Measurements from ENCODE around the gene PCGF6.

The PCGF6 gene

DNA sequence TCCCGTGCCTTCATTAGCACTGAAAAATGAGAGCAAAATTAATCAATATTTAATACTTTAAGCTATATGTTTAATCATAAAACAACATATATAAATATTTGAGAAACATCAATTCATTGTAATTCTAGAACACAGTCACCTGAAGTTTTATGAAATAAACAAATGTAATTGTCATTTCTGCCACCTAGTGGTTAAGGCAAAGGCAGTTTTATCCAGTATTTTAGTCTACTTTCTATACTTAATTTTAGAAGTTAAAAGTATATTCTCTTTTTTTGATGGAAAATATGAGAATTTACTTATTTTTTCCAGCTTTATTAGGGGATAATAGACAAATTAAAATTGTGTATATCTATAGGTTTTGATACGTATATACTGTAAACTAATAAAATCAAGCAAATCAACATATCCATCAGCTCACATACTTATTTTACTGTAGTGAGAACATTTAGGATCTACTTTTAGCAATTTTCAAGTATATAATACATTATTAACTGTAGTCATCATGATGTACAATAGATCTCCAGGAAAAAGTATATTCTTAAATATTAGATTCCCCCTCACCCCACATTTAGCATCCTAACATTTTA is 16.9 kb downstream of the PCGF6 start:
- no CpG with 5 or more reads among the region's 2 CpGs for WGBS (ENCODE audit: insufficient coverage, insufficient read length)
- no peaks in the 10 kb centered on the region for H3K4me1 ChIP-seq (ENCODE audit: control insufficient read depth, insufficient read depth, low read length)
- peaks cover 5% of the 10 kb centered on the region; the same call in 1 of the 2 replicates for H3K36me3 ChIP-seq (ENCODE audit: control insufficient read depth, insufficient read depth, low read length)
- no peaks in the 10 kb centered on the region for H3K9me3 ChIP-seq (ENCODE audit: control insufficient read depth, insufficient read depth, low read length)
- H3K27ac ChIP-seq (ENCODE audit: low read length), result no peak overlapping the region
- no peak for DNase-seq (ENCODE audit: low read depth, low spot score)
- H3K4me3 ChIP-seq (ENCODE audit: low read length), result no peak overlapping the region
- H3K27me3 ChIP-seq (ENCODE audit: control insufficient read depth, insufficient read depth, low read length), result no peaks in the 10 kb centered on the region

DNA sequence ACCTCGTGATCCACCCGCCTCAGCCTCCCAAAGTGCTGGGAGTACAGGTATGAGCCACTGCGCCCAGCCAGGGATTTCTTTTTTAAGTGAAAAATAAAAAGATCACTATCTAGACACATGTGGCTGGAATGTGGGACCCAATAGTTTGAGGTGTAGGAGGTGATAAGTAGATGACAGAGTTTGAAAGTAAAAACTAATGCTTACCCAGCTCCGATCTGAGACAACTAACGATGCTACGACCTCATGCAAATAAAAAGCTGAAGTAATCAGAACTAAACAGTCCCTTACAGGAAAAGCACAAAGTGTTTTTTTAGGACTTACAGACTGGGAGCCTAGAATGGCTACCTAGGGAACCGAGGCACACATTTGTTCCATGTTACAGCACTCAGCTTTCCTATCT is 23.0 kb downstream of the PCGF6 start:
- WGBS (ENCODE audit: insufficient coverage, insufficient read length), result no CpG with 5 or more reads among the region's 7 CpGs
- Histone ChIP-seq H3K4me3 (ENCODE audit: low read length) (no peak overlapping the region), H3K4me1 (ENCODE audit: control insufficient read depth, insufficient read depth, low read length) (no peaks in the 10 kb centered on the region), H3K27me3 (ENCODE audit: control insufficient read depth, insufficient read depth, low read length) (no peaks in the 10 kb centered on the region), H3K9me3 (ENCODE audit: control insufficient read depth, insufficient read depth, low read length) (no peaks in the 10 kb centered on the region), H3K36me3 (ENCODE audit: control insufficient read depth, insufficient read depth, low read length) (peaks cover 3% of the 10 kb centered on the region; the same call in 1 of the 2 replicates), H3K27ac (ENCODE audit: low read length) (no peak overlapping the region)
- DNase-seq (ENCODE audit: low read depth, low spot score), result no peak

DNA sequence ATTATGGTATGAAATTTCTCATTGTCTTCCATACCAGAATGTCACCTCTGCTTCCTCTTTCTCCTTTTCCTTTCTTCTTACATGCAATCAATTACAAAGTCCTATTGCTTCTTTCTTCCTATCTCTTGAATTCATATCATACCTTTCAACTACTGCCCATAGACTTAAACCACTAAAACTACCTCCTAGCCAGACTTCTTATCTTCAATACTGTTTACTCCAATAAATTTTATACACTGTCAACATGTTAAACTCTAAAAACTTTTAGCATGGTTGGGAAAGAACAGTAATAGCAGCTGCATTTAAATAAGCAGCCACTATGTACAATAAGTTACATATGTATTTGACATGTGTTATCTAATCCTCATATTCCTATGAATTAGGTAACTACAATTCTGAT is 34.9 kb downstream of the PCGF6 start:
- Histone ChIP-seq H3K27me3 (ENCODE audit: control insufficient read depth, insufficient read depth, low read length) (no peaks in the 10 kb centered on the region), H3K36me3 (ENCODE audit: control insufficient read depth, insufficient read depth, low read length) (peaks cover 2% of the 10 kb centered on the region; the same call in 1 of the 2 replicates), H3K4me1 (ENCODE audit: control insufficient read depth, insufficient read depth, low read length) (no peaks in the 10 kb centered on the region), H3K4me3 (ENCODE audit: low read length) (no peak overlapping the region), H3K27ac (ENCODE audit: low read length) (no peak overlapping the region), H3K9me3 (ENCODE audit: control insufficient read depth, insufficient read depth, low read length) (no peaks in the 10 kb centered on the region)
- DNase-seq (ENCODE audit: low read depth, low spot score), result no peak

GRCh38 chr10:103310197-103310596 is 40.7 kb downstream of the PCGF6 start:
- Histone ChIP-seq H3K36me3 (ENCODE audit: control insufficient read depth, insufficient read depth, low read length) (peaks cover 2% of the 10 kb centered on the region; the same call in 1 of the 2 replicates), H3K27me3 (ENCODE audit: control insufficient read depth, insufficient read depth, low read length) (no peaks in the 10 kb centered on the region), H3K4me1 (ENCODE audit: control insufficient read depth, insufficient read depth, low read length) (no peaks in the 10 kb centered on the region), H3K9me3 (ENCODE audit: control insufficient read depth, insufficient read depth, low read length) (no peaks in the 10 kb centered on the region), H3K4me3 (ENCODE audit: low read length) (no peak overlapping the region), H3K27ac (ENCODE audit: low read length) (no peak overlapping the region)
- no CpG with 5 or more reads among the region's 1 CpG for WGBS (ENCODE audit: insufficient coverage, insufficient read length)
- DNase-seq (ENCODE audit: low read depth, low spot score), result no peak

DNA sequence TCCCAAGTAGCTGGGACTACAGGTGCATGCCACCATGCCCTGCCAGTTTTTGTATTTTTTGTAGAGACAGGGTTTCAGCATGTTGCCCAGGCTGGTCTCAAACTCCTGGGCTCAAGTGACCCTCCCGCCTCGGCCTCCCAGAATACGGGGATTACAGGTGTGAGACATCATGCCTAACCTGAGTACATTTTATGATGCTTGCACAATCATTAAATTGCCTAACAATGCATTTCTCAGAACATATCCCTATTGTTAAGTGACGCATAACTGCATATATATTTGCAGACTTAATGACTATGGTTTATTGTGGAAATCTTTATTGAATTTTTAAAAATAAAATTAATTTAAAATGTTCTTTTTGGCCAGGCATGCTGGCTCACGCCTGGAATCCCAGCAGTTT is 43.3 kb downstream of the PCGF6 start:
- no peaks in the 10 kb centered on the region; the same call in 1 of the 2 replicates for H3K36me3 ChIP-seq (ENCODE audit: control insufficient read depth, insufficient read depth, low read length)
- WGBS (ENCODE audit: insufficient coverage, insufficient read length), result no CpG with 5 or more reads among the region's 5 CpGs
- DNase-seq (ENCODE audit: low read depth, low spot score), result no peak

DNA sequence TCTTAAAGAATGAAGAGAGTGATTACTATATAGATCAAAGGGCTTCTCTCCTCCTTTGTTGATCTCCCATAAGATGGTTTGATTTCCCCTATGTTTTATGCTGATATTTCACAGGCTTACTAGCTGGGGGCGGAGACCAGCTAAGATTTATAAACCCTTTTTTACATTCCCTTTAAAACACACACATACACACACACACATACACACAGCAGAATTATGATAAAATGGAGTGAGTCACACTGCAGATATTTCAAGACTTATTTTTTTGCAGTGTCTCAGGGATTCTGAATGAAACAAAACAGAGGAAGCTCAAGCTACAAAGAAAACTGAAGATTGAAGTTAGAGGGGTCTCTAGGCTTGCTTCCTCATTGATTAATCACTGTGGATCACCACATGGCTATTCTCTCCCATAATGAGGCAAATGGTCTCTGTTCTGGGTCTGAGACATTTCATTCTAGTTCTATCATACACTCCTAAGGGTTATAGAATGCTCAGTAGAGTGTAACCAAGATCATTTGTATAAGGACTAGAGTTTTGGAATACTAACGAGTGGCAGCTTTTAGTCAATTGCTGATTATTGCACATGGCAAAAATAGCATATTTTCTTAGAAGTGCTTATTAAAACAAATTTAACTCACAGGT is 55.4 kb downstream of the PCGF6 start:
- Histone ChIP-seq H3K9me3 (ENCODE audit: control insufficient read depth, insufficient read depth, low read length) (no peaks in the 10 kb centered on the region), H3K4me3 (ENCODE audit: low read length) (no peak overlapping the region), H3K36me3 (ENCODE audit: control insufficient read depth, insufficient read depth, low read length) (no peaks in the 10 kb centered on the region), H3K27ac (ENCODE audit: low read length) (no peak overlapping the region), H3K4me1 (ENCODE audit: control insufficient read depth, insufficient read depth, low read length) (no peaks in the 10 kb centered on the region), H3K27me3 (ENCODE audit: control insufficient read depth, insufficient read depth, low read length) (no peaks in the 10 kb centered on the region)
- no peak for DNase-seq (ENCODE audit: low read depth, low spot score)
- no CpG with 5 or more reads among the region's 2 CpGs for WGBS (ENCODE audit: insufficient coverage, insufficient read length)

More for the DNA sequence above, 43.3 kb downstream of the PCGF6 start:
- Histone ChIP-seq H3K4me1 (ENCODE audit: control insufficient read depth, insufficient read depth, low read length) (no peaks in the 10 kb centered on the region), H3K27me3 (ENCODE audit: control insufficient read depth, insufficient read depth, low read length) (no peaks in the 10 kb centered on the region), H3K9me3 (ENCODE audit: control insufficient read depth, insufficient read depth, low read length) (no peaks in the 10 kb centered on the region), H3K27ac (ENCODE audit: low read length) (no peak overlapping the region), H3K4me3 (ENCODE audit: low read length) (no peak overlapping the region)

- Histone ChIP-seq H3K4me3 (ENCODE audit: low read length) (no peak overlapping the region), H3K27ac (ENCODE audit: low read length) (no peak overlapping the region), H3K9me3 (ENCODE audit: control insufficient read depth, insufficient read depth, low read length) (no peaks in the 10 kb centered on the region), H3K36me3 (ENCODE audit: control insufficient read depth, insufficient read depth, low read length) (no peaks in the 10 kb centered on the region), H3K27me3 (ENCODE audit: control insufficient read depth, insufficient read depth, low read length) (no peaks in the 10 kb centered on the region), H3K4me1 (ENCODE audit: control insufficient read depth, insufficient read depth, low read length) (no peaks in the 10 kb centered on the region)
- no CpG with 5 or more reads among the region's 4 CpGs for WGBS (ENCODE audit: insufficient coverage, insufficient read length)
- DNase-seq (ENCODE audit: low read depth, low spot score), result no peak
Measured at GRCh38 chr10:103291588-103291987, 59.4 kb downstream of the PCGF6 start.

GRCh38 chr10:103287992-103288391 is 62.9 kb downstream of the PCGF6 start:
- H3K27ac ChIP-seq (ENCODE audit: low read length), result no peak overlapping the region
- no peak overlapping the region for H3K4me3 ChIP-seq (ENCODE audit: low read length)
- no peaks in the 10 kb centered on the region for H3K4me1 ChIP-seq (ENCODE audit: control insufficient read depth, insufficient read depth, low read length)
- H3K36me3 ChIP-seq (ENCODE audit: control insufficient read depth, insufficient read depth, low read length), result no peaks in the 10 kb centered on the region
- WGBS (ENCODE audit: insufficient coverage, insufficient read length), result no CpG with 5 or more reads among the region's 5 CpGs
- no peak for DNase-seq (ENCODE audit: low read depth, low spot score)
- no peaks in the 10 kb centered on the region for H3K27me3 ChIP-seq (ENCODE audit: control insufficient read depth, insufficient read depth, low read length)
- H3K9me3 ChIP-seq (ENCODE audit: control insufficient read depth, insufficient read depth, low read length), result no peaks in the 10 kb centered on the region

GRCh38 chr10:103284170-103284569 is 66.8 kb downstream of the PCGF6 start:
- H3K27ac ChIP-seq (ENCODE audit: low read length), result no peak overlapping the region
- peaks cover 2% of the 10 kb centered on the region; the same call in 1 of the 2 replicates for H3K4me1 ChIP-seq (ENCODE audit: control insufficient read depth, insufficient read depth, low read length)
- no peak overlapping the region for H3K4me3 ChIP-seq (ENCODE audit: low read length)
- no peak for DNase-seq (ENCODE audit: low read depth, low spot score)
- no peaks in the 10 kb centered on the region for H3K36me3 ChIP-seq (ENCODE audit: control insufficient read depth, insufficient read depth, low read length)
- no peaks in the 10 kb centered on the region for H3K27me3 ChIP-seq (ENCODE audit: control insufficient read depth, insufficient read depth, low read length)
- no CpG with 5 or more reads among the region's 11 CpGs for WGBS (ENCODE audit: insufficient coverage, insufficient read length)
- no peaks in the 10 kb centered on the region for H3K9me3 ChIP-seq (ENCODE audit: control insufficient read depth, insufficient read depth, low read length)

DNA sequence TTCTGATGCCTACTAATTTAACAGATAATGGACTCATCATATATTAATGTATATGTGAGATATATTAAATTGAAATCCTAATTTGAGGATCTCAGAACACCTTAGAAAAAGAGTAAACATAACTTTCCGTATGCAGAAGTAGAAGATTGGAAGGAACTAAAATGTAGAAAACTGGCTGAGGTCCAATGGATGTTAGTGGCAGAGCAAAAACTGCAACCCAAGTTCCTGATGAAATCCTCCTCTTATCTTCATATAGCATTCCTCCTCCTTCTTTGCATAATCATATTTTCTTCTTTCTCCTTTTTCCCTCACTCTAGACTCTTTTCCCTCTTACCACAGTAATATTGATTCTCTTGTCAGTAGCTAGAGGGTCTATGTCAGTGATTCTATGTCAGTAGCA is 68.0 kb downstream of the PCGF6 start:
- peaks cover 2% of the 10 kb centered on the region; the same call in 1 of the 2 replicates for H3K4me1 ChIP-seq (ENCODE audit: control insufficient read depth, insufficient read depth, low read length)
- H3K27me3 ChIP-seq (ENCODE audit: control insufficient read depth, insufficient read depth, low read length), result peaks cover 7% of the 10 kb centered on the region; the same call in 1 of the 2 replicates
- H3K36me3 ChIP-seq (ENCODE audit: control insufficient read depth, insufficient read depth, low read length), result no peaks in the 10 kb centered on the region
- DNase-seq (ENCODE audit: low read depth, low spot score), result no peak
- no peak overlapping the region for H3K27ac ChIP-seq (ENCODE audit: low read length)
- no peaks in the 10 kb centered on the region for H3K9me3 ChIP-seq (ENCODE audit: control insufficient read depth, insufficient read depth, low read length)
- H3K4me3 ChIP-seq (ENCODE audit: low read length), result no peak overlapping the region
- no CpG with 5 or more reads among the region's 1 CpG for WGBS (ENCODE audit: insufficient coverage, insufficient read length)

DNA sequence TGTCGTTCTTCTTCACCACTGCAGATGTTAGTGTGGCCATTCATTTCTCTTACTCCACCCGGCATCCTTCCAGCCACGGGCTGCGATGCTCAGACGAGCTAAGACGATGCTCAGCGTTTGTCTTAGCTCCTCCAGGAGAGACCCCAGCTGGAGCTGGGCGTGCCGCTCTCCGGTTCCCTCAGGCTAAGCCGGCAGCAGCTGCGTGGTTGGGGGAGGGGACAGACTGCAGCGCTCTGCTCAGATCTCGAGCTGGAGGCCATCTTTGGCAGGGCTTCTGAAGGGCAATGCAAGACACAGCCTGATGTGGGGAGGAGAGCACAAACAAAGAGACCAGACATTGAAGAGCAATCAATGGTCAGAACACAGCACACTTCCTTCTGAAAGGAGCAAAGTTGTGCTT is 69.2 kb downstream of the PCGF6 start:
- H3K27ac ChIP-seq (ENCODE audit: low read length), result no peak overlapping the region
- no peak overlapping the region for H3K4me3 ChIP-seq (ENCODE audit: low read length)
- H3K27me3 ChIP-seq (ENCODE audit: control insufficient read depth, insufficient read depth, low read length), result peaks cover 14% of the 10 kb centered on the region; the same call in 1 of the 2 replicates
- H3K9me3 ChIP-seq (ENCODE audit: control insufficient read depth, insufficient read depth, low read length), result no peaks in the 10 kb centered on the region
- no peaks in the 10 kb centered on the region for H3K36me3 ChIP-seq (ENCODE audit: control insufficient read depth, insufficient read depth, low read length)
- DNase-seq (ENCODE audit: low read depth, low spot score), result peak; percentile 81
- peaks cover 5% of the 10 kb centered on the region for H3K4me1 ChIP-seq (ENCODE audit: control insufficient read depth, insufficient read depth, low read length)
- no CpG with 5 or more reads among the region's 14 CpGs for WGBS (ENCODE audit: insufficient coverage, insufficient read length)

All from iPS DF 6.9 (cell line).